ENCODE measurements around the gene FCHSD2.

Gene FCHSD2

GRCh38 chr11:72908032-72908676 lies 234.0 kb downstream of the FCHSD2 start:
- POLR2A ChIA-PET, result no interaction called here
- CTCF ChIA-PET, result no interaction called here

DNA sequence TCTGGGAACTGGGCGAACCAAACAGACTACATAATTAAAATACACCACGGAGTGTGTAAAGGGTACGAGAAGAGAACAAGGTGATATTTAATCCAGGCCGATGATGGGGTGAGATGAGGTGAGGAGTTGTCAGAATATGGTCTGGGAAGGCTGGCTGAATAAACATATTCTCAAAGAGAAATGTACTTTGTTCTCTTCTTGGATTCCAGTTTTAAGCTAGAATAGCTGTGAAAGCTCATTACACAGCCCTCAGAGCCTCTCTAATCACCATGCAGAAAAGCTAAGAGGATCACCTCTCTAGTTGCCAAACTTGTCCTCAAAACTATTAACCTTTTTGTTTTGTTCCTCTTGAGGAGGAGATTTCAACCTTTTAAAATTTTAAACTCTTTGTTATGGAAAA lies 238.1 kb downstream of the FCHSD2 start:
- ChIA-PET CTCF (no interaction called here), POLR2A (no interaction called here)
- TF ChIP-seq, protein P1, sequence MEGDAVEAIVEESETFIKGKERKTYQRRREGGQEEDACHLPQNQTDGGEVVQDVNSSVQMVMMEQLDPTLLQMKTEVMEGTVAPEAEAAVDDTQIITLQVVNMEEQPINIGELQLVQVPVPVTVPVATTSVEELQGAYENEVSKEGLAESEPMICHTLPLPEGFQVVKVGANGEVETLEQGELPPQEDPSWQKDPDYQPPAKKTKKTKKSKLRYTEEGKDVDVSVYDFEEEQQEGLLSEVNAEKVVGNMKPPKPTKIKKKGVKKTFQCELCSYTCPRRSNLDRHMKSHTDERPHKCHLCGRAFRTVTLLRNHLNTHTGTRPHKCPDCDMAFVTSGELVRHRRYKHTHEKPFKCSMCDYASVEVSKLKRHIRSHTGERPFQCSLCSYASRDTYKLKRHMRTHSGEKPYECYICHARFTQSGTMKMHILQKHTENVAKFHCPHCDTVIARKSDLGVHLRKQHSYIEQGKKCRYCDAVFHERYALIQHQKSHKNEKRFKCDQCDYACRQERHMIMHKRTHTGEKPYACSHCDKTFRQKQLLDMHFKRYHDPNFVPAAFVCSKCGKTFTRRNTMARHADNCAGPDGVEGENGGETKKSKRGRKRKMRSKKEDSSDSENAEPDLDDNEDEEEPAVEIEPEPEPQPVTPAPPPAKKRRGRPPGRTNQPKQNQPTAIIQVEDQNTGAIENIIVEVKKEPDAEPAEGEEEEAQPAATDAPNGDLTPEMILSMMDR (IDR thresholded peaks at IDR 0.05; ENCODE audit: control extremely low read depth, extremely low read depth, low read depth, missing control alignments), result no peak
- DNase-seq (ENCODE audit: extremely low spot score), result no peak

More at GRCh38 chr11:72908032-72908676, 234.0 kb downstream of the FCHSD2 start:
- TF ChIP-seq, protein P1 (IDR thresholded peaks at IDR 0.05; ENCODE audit: control extremely low read depth, extremely low read depth, low read depth, missing control alignments), result no peak
- no peak for DNase-seq (ENCODE audit: extremely low spot score)

DNA sequence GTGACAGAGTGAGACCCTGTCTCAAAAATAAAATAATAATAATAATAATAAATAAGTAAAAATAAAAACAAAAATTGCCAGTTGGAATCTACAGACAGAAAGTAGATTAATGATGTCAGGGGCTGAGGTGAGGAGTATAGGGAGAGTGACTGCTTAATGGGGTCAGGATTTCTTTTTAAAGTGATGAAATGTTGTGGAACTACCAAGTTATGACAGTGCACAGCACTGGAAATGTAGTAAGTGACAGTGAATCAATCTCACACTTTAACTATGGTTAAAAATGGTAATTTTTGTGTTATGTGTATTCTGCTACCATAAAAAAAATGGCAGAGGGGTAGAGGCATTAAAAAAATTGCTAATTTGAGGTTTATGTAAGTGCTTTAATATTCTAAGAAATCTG lies 240.7 kb downstream of the FCHSD2 start:
- ChIA-PET POLR2A (no interaction called here), CTCF (no interaction called here)
- TF ChIP-seq, protein P1 (IDR thresholded peaks at IDR 0.05; ENCODE audit: control extremely low read depth, extremely low read depth, low read depth, missing control alignments), result no peak
- no peak for DNase-seq (ENCODE audit: extremely low spot score)

- ChIA-PET POLR2A (no interaction called here), CTCF (interaction anchor here (1.4 to 1.8 kb wide), 2 partner anchors 9 to 286 kb away, joined by 4 to 9 read pairs; no protein-coding TSS in a partner anchor)
- DNase-seq (ENCODE audit: extremely low spot score), result no peak
- TF ChIP-seq, protein P1 (IDR thresholded peaks at IDR 0.05; ENCODE audit: control extremely low read depth, extremely low read depth, low read depth, missing control alignments), result no peak
These were observed 242.1 kb downstream of the FCHSD2 start for GRCh38 chr11:72900013-72900412.

DNA sequence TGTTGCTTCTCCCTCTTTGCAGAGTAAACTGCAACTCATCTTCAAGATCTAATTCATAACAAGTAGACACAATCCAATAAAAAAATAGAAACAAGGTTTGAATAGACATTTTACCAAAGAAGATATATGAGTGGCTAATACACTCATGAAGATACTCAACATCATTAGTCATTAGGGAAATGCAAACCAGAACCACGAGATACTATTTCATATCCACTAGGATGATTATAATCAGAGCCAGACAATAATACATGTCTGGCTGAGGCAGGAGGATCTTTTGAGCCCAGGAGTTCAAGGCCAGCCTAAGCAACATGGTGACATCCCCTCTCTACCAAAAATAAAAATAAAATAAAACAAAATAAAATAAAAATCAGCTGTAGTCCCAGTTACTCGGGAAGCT lies 242.9 kb downstream of the FCHSD2 start:
- POLR2A ChIA-PET, result no interaction called here
- no peak for DNase-seq (ENCODE audit: extremely low spot score)
- CTCF ChIA-PET, result interaction anchor here (1.8 kb wide), 1 partner anchor 8 kb away, joined by 9 read pairs; no protein-coding TSS in a partner anchor
- TF ChIP-seq, protein P1 (IDR thresholded peaks at IDR 0.05; ENCODE audit: control extremely low read depth, extremely low read depth, low read depth, missing control alignments), result no peak

DNA sequence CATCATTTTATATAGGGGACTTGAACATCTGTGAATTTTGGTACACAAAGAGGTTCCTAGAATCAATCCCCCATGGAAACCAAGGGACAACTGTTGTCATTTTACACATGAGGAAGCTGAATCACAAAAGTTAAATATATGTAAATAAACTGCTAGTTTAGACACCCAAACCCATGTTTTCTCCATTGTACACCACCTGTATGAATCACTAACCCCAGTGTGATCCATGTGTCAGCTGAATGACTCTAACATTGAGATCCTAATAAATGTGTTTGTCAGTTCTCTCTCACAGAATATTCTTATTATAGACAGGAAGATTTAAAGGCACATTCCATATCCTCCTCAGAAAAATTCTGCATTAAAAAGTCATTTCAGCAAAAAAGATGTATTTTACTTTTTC lies 244.6 kb downstream of the FCHSD2 start:
- DNase-seq (ENCODE audit: extremely low spot score), result no peak
- CTCF ChIA-PET, result no interaction called here

More for the DNA sequence above, 244.6 kb downstream of the FCHSD2 start:
- POLR2A ChIA-PET, result no interaction called here
- TF ChIP-seq, protein P1 (IDR thresholded peaks at IDR 0.05; ENCODE audit: control extremely low read depth, extremely low read depth, low read depth, missing control alignments), result no peak

Data from GM10248 (cell line).